ENCODE results near the gene GASK1A. TPM values are rescaled to one million over a fixed set of nuclear protein-coding genes. Genes with fewer than 3 reads are reported as not detected.

GASK1A gene
- total RNA-seq, 1 experiment from 2014 or later = 5.4 TPM

DNA sequence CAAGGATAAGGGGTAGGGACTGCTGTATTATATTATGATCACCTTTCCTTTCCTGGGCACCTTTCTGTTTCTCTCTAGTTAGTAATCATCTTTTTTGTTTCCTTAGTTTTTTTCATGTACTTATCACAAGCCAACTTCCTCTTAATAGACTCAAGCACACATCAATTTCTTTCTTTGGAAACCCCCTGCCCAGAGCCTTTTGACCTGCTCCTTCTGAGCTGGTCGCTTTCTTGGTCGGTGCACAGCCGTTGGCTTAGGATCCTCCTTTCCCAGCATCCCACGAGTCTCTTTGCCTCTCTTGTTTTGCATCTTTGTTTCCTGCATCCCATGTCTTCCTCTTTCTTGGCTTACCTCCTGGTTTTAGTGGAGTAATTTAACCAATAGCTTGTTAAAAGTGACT, 26.9 kb downstream of the GASK1A start:
- Histone ChIP-seq H4K5ac (ENCODE audit: insufficient read length, low read depth, low read length) (no peak overlapping the region), H3K79me2 (ENCODE audit: insufficient read depth, low read length) (no peaks in the 10 kb centered on the region), H3K14ac (ENCODE audit: insufficient read depth, low read length) (no peak overlapping the region), H4K91ac (ENCODE audit: insufficient read length, low read depth, low read length) (no peak overlapping the region), H3K9ac (ENCODE audit: extremely low read depth, insufficient read length, low read length) (no peak overlapping the region), H3T11ph (ENCODE audit: low read length) (no peak overlapping the region), H2BK120ac (ENCODE audit: low read depth, low read length, poor library complexity, severe bottlenecking) (no peak overlapping the region), H4K8ac (replicated peaks; ENCODE audit: insufficient read length, low read depth, low read length) (no peak overlapping the region), H4K20me1 (ENCODE audit: control insufficient read depth, insufficient read depth, insufficient read length) (no peaks in the 10 kb centered on the region), H2AK5ac (ENCODE audit: insufficient read length, low read length) (no peak overlapping the region), H3K27ac (ENCODE audit: insufficient read length, low read depth, low read length) (no peak overlapping the region), H3K79me1 (ENCODE audit: insufficient read depth, low read depth, low read length, poor library complexity, severe bottlenecking) (no peaks in the 10 kb centered on the region), H3K56ac (ENCODE audit: insufficient read length, low read depth, low read length) (no peak overlapping the region), H2BK12ac (ENCODE audit: insufficient read length, low read depth, low read length) (no peak overlapping the region), H2BK20ac (ENCODE audit: low read depth, low read length, poor library complexity, severe bottlenecking) (no peak overlapping the region), H3K4me1 (ENCODE audit: insufficient read depth, low read length) (no peaks in the 10 kb centered on the region), H3K23ac (ENCODE audit: insufficient read length, low read depth, low read length) (no peak overlapping the region), H2AFZ (ENCODE audit: low read length) (no peak overlapping the region), H3K18ac (ENCODE audit: insufficient read length, low read depth, low read length) (no peak overlapping the region), H3K23me2 (ENCODE audit: insufficient read length, low read depth, low read length, poor library complexity, severe bottlenecking) (no peaks in the 10 kb centered on the region), H2BK15ac (ENCODE audit: low read depth, low read length) (no peak overlapping the region), H3K4me2 (ENCODE audit: insufficient read depth, insufficient read length, low read length) (no peak overlapping the region), H3K27me3 (ENCODE audit: insufficient read depth, low read length) (no peaks in the 10 kb centered on the region), H2BK5ac (ENCODE audit: insufficient read length, low read length) (no peak overlapping the region), H3K9me3 (ENCODE audit: control insufficient read depth, low read depth, low read length) (no peaks in the 10 kb centered on the region), H3K4ac (ENCODE audit: low read depth, low read length) (no peak overlapping the region)
- Mint-ChIP-seq H3K36me3 (ENCODE audit: insufficient read depth in 1 of 3, low read depth in 3 of 3) (no peaks in the 10 kb centered on the region; a peak in 2 of 7 replicates), H3K9me3 (no peaks in the 10 kb centered on the region), H3K27me3 (ENCODE audit: low read depth) (no peaks in the 10 kb centered on the region; the same call in none of the 2 replicates), H3K4me3 (no peak overlapping the region), H3K4me1 (peaks cover 7 to 19% of the 10 kb centered on the region in 2 experiments), H3K27ac (no peak overlapping the region)
- no peak for DNase-seq
- WGBS (ENCODE audit: extremely low coverage, insufficient read length, low lambda C conversion rate) = no CpG with 5 or more reads among the region's 4 CpGs
- TF ChIP-seq, protein P1, sequence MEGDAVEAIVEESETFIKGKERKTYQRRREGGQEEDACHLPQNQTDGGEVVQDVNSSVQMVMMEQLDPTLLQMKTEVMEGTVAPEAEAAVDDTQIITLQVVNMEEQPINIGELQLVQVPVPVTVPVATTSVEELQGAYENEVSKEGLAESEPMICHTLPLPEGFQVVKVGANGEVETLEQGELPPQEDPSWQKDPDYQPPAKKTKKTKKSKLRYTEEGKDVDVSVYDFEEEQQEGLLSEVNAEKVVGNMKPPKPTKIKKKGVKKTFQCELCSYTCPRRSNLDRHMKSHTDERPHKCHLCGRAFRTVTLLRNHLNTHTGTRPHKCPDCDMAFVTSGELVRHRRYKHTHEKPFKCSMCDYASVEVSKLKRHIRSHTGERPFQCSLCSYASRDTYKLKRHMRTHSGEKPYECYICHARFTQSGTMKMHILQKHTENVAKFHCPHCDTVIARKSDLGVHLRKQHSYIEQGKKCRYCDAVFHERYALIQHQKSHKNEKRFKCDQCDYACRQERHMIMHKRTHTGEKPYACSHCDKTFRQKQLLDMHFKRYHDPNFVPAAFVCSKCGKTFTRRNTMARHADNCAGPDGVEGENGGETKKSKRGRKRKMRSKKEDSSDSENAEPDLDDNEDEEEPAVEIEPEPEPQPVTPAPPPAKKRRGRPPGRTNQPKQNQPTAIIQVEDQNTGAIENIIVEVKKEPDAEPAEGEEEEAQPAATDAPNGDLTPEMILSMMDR (conservative IDR thresholded peaks at IDR 0.05) = no peak

Data from H9 (cell line).